K562 (cell line): ENCODE results near the gene ATL2. TPM values are rescaled to one million over a fixed set of nuclear protein-coding genes. Genes with fewer than 3 reads are reported as not detected.

Experiments used
- CHD4 ChIP-seq: fragments of 200-600 bp; sonication (generic); IDR thresholded peaks from 3 replicates; pipeline ENCODE4 v1.6.1; 2012; ENCODE audit warnings: low read depth, mild to moderate bottlenecking, mixed read lengths, low read length, inconsistent platforms; ENCODE audit not compliant: insufficient read depth, insufficient replicate concordance, poor library complexity, severe bottlenecking
- RHOXF2B ChIP-seq: fragments of 250-450 bp; sonication (Bioruptor Pico); conservative IDR thresholded peaks from 2 replicates; pipeline ENCODE4 v1.5.1; 2021
- ZBTB40 ChIP-seq, 2 experiments: fragments of 450-650 bp in 1 of 2; sonication (generic) in 1 of 2; formaldehyde crosslinking in 1 of 2; IDR thresholded peaks; 2 replicates each; pipeline versions ENCODE4 v1.7.1 to v1.9.0; 2016 to 2022; ENCODE audit warnings: inconsistent platforms in 1 of 2, mild to moderate bottlenecking in 1 of 2, missing genetic modification reagents in 1 of 2
- polyA plus RNA-seq, 8 experiments: library from polyadenylated mRNA; depleted of rRNA in 4 of 8; stranded (reverse) in 5 of 8; unstranded in 3 of 8; fragments of >200 nt; fragmentation: Nextera tagmentation in 2 of 8; fragmentation: Illumina TruSeq in 1 of 8; extraction: Ambion mirVana in 2 of 8; extraction: Trizol in 1 of 8; gene quantifications; 2 replicates each; pipeline versions ENCODE4 v1.2.1 to v1.2.3, GENCODE V29; 2011 to 2014; ENCODE audit warnings: inconsistent platforms in 1 of 8, missing spikeins in 1 of 8
- total RNA-seq, 7 experiments: library from RNA; depleted of rRNA in 6 of 7; stranded (reverse); fragments of >200 nt in 6 of 7; fragmentation: Illumina TruSeq in 2 of 7; extraction: Trizol in 2 of 7; gene quantifications; 2 replicates each; pipeline versions ENCODE4 v1.2.1 to v1.2.3, GENCODE V29; 2011 to 2021; ENCODE audit warnings: low replicate concordance in 1 of 7

The ATL2 gene
- total and polyA plus RNA-seq, 9 of the 15 experiments (the other 6 are each of a cell fraction or from before 2014, with no cell fraction given), result 12.0 to 80.8 (median 70.2) TPM

- peak; percentile 94 for TF ChIP-seq ZBTB40 (IDR thresholded peaks at IDR 0.05)
- TF ChIP-seq ZBTB40 (CRISPR knock-in tag; IDR thresholded peaks at IDR 0.05), result peak; percentile 78
- TF ChIP-seq RHOXF2B (CRISPR knock-in tag), result no peak
- no peak for TF ChIP-seq CHD4
Measured at GRCh38 chr2:38255211-38255610, 121.9 kb downstream of the ATL2 start (continued).
